Neural cell (in vitro differentiated cells): Measurements from ENCODE around the gene SPP1. TPM values are rescaled to one million over a fixed set of nuclear protein-coding genes. Genes with fewer than 3 reads are reported as not detected.
"Not testable (repeated sequence)": the region's sequence is repeated elsewhere in the genome, so short reads cannot be mapped to it uniquely, and the experiment has no call there.

Source experiments
- H2AFZ ChIP-seq: fragments of 200-600, 300-800 bp; sonication (generic), shearing (Covaris generic); 2 replicates; pipeline ENCODE4 v1.6.0; 2014; ENCODE audit warnings: low read depth, mild to moderate bottlenecking, antibody characterized with exemption, low read length, moderate library complexity
- H3F3A ChIP-seq: fragments of 200-600 bp; shearing (Covaris generic); 2 replicates; pipeline ENCODE4 v1.6.1; 2016; ENCODE audit warnings: mild to moderate bottlenecking, moderate library complexity, mixed read lengths, antibody characterized with exemption, low read length; ENCODE audit not compliant: insufficient read depth, poor library complexity, severe bottlenecking
- H3K27ac ChIP-seq: fragments of 200-600, 300-800 bp; sonication (generic), shearing (Covaris generic); 2 replicates; pipeline ENCODE4 v1.5.1; 2014; ENCODE audit warnings: mild to moderate bottlenecking, low read length, moderate library complexity
- H3K27me3 ChIP-seq: fragments of 300-800, 200-600 bp; sonication (generic), shearing (Covaris generic); 2 replicates; pipeline ENCODE4 v1.6.0; 2014; ENCODE audit warnings: mild to moderate bottlenecking, low read depth, low read length, moderate library complexity; ENCODE audit not compliant: insufficient read depth
- H3K36me3 ChIP-seq: fragments of 300-800, 200-600 bp; sonication (generic), shearing (Covaris generic); 2 replicates; pipeline ENCODE4 v1.5.1; 2014; ENCODE audit warnings: mild to moderate bottlenecking, antibody characterized with exemption, low read length, moderate library complexity; ENCODE audit not compliant: insufficient read depth
- H3K4me2 ChIP-seq: fragments of 300-800, 200-600 bp; sonication (generic), shearing (Covaris generic); 2 replicates; pipeline ENCODE4 v1.6.0; 2014; ENCODE audit warnings: mild to moderate bottlenecking, low read length
- H3K4me3 ChIP-seq: fragments of 300-800, 200-600 bp; sonication (generic), shearing (Covaris generic); 2 replicates; pipeline ENCODE4 v1.5.1; 2014; ENCODE audit warnings: mild to moderate bottlenecking, low read length, moderate library complexity
- H3K79me2 ChIP-seq: fragments of 200-600 bp; shearing (Covaris generic); replicated peaks from 2 replicates; pipeline ENCODE4 v1.6.0; 2014; ENCODE audit warnings: mild to moderate bottlenecking, low read length, moderate library complexity; ENCODE audit not compliant: insufficient read depth
- H3K9ac ChIP-seq: fragments of 300-800, 200-600 bp; sonication (generic), shearing (Covaris generic); 2 replicates; pipeline ENCODE4 v1.6.1; 2016; ENCODE audit warnings: mild to moderate bottlenecking, low read length, mixed read lengths
- H3K9me2 ChIP-seq: fragments of 200-600 bp; shearing (Covaris generic); 2 replicates; pipeline ENCODE4 v1.6.1; 2016; ENCODE audit warnings: mild to moderate bottlenecking, low read length, mixed read lengths; ENCODE audit not compliant: insufficient read depth
- H3K9me3 ChIP-seq: fragments of 200-600, 300-800 bp; sonication (generic), shearing (Covaris generic); 2 replicates; pipeline ENCODE4 v1.6.1; 2016; ENCODE audit warnings: mild to moderate bottlenecking, mixed run types, low read length, moderate library complexity, mixed read lengths
- H4K20me1 ChIP-seq: fragments of 200-600 bp; shearing (Covaris generic); 2 replicates; pipeline ENCODE4 v1.6.1; 2016; ENCODE audit warnings: mild to moderate bottlenecking, mixed run types; ENCODE audit not compliant: insufficient read depth
- RAD21 ChIP-seq: fragments of 450-650 bp; conservative IDR thresholded peaks from 2 replicates; pipeline ENCODE4 v1.6.1; 2014; ENCODE audit warnings: antibody characterized with exemption, mild to moderate bottlenecking, moderate library complexity
- REST ChIP-seq: IDR thresholded peaks from 2 replicates; pipeline ENCODE4 v1.6.1; 2012; ENCODE audit warnings: borderline replicate concordance
- SMC3 ChIP-seq: fragments of 450-650 bp; conservative IDR thresholded peaks from 2 replicates; pipeline ENCODE4 v1.6.1; 2014; ENCODE audit warnings: antibody characterized with exemption, mild to moderate bottlenecking, moderate library complexity; ENCODE audit not compliant: poor library complexity
- TAF1 ChIP-seq: IDR thresholded peaks from 2 replicates; pipeline ENCODE4 v1.6.1; 2012; ENCODE audit warnings: low read depth
- polyA plus RNA-seq: library from polyadenylated mRNA; depleted of rRNA; stranded (reverse); fragments of >200 nt; gene quantifications from 2 replicates; pipeline ENCODE4 v1.2.3, GENCODE V29; 2014
- TF ChIP-seq, protein P1 (sequence below): fragments of 450-650 bp; IDR thresholded peaks from 2 replicates; pipeline ENCODE4 v1.5.1; 2014; ENCODE audit warnings: antibody characterized with exemption, mild to moderate bottlenecking, moderate library complexity; ENCODE audit not compliant: poor library complexity, severe bottlenecking

SPP1 gene
- polyA plus RNA-seq, 1 donor from 2014 or later: 0.35 TPM

GRCh38 chr4:87933337-87933736 is 42.2 kb upstream of the SPP1 start:
- TF ChIP-seq, protein P1, sequence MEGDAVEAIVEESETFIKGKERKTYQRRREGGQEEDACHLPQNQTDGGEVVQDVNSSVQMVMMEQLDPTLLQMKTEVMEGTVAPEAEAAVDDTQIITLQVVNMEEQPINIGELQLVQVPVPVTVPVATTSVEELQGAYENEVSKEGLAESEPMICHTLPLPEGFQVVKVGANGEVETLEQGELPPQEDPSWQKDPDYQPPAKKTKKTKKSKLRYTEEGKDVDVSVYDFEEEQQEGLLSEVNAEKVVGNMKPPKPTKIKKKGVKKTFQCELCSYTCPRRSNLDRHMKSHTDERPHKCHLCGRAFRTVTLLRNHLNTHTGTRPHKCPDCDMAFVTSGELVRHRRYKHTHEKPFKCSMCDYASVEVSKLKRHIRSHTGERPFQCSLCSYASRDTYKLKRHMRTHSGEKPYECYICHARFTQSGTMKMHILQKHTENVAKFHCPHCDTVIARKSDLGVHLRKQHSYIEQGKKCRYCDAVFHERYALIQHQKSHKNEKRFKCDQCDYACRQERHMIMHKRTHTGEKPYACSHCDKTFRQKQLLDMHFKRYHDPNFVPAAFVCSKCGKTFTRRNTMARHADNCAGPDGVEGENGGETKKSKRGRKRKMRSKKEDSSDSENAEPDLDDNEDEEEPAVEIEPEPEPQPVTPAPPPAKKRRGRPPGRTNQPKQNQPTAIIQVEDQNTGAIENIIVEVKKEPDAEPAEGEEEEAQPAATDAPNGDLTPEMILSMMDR: no peak
- TF ChIP-seq RAD21 (no peak), TAF1 (no peak)
- Histone ChIP-seq H3K27ac (no peak overlapping the region), H3K9ac (no peak overlapping the region), H3F3A (no peaks in the 10 kb centered on the region), H3K9me2 (no peaks in the 10 kb centered on the region), H3K4me2 (no peak overlapping the region), H3K27me3 (no peaks in the 10 kb centered on the region), H2AFZ (no peak overlapping the region), H3K79me2 (no peaks in the 10 kb centered on the region), H3K36me3 (no peaks in the 10 kb centered on the region), H3K9me3 (peaks cover 3% of the 10 kb centered on the region), H3K4me3 (no peak overlapping the region), H4K20me1 (no peaks in the 10 kb centered on the region)

- no peak overlapping the region for H3K27ac ChIP-seq
- no peaks in the 10 kb centered on the region for H3K27me3 ChIP-seq
- no peak overlapping the region for H3K4me2 ChIP-seq
- no peaks in the 10 kb centered on the region for H3K9me2 ChIP-seq
- TF ChIP-seq REST (no peak), SMC3 (no peak)
- H3K79me2 ChIP-seq: no peaks in the 10 kb centered on the region
- H3F3A ChIP-seq: no peaks in the 10 kb centered on the region
- no peaks in the 10 kb centered on the region for H3K36me3 ChIP-seq
- H3K9me3 ChIP-seq: peaks cover 3% of the 10 kb centered on the region
- H3K4me3 ChIP-seq: no peak overlapping the region
- H2AFZ ChIP-seq: no peak overlapping the region
- H3K9ac ChIP-seq: no peak overlapping the region
- no peaks in the 10 kb centered on the region for H4K20me1 ChIP-seq
Observed at GRCh38 chr4:87934157-87934704, 41.3 kb upstream of the SPP1 start.

DNA sequence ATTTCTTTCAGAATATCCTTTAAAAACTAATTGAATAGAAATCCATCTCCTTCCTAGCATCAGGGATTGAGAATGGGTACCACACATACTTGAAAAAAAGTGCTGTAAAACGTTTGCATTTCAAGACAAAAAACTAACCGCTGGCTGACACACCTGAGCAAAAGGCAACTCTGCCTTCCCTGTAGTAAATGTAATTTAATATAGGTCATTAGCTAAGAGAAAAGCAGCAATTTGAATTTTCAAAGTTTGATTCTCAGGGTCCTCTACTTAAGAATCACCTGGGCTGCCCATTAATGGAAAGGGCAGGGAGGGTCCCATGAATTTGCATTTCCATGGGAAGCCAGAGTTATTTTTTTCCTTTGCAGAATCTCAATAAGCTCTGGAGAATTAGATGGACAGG is 40.5 kb upstream of the SPP1 start:
- Histone ChIP-seq H3K9me3 (peaks cover 3% of the 10 kb centered on the region), H3K9ac (no peak overlapping the region), H3K36me3 (no peaks in the 10 kb centered on the region), H3K79me2 (no peaks in the 10 kb centered on the region), H3K27ac (no peak overlapping the region), H3K9me2 (no peaks in the 10 kb centered on the region), H3K4me3 (no peak overlapping the region), H3K27me3 (no peaks in the 10 kb centered on the region), H4K20me1 (no peaks in the 10 kb centered on the region), H3K4me2 (no peak overlapping the region), H2AFZ (no peak overlapping the region), H3F3A (no peaks in the 10 kb centered on the region)
- no peak for TF ChIP-seq REST
- TF ChIP-seq, protein P1: no peak

DNA sequence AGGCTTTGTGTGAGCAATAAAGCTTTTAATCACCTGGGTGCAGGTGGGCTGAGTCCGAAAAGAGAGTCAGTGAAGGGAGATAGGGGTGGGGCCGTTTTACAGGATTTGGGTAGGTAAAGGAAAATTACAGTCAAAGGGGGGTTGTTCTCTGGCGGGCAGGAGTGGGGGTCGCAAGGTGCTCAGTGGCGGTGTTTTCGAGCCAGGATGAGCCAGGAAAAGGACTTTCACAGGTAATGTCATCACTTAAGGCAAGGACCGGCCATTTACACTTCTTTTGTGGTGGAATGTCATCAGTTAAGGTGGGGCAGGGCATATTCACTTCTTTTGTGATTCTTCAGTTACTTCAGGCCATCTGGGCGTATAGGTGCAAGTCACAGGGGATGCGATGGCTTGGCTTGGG is 39.6 kb upstream of the SPP1 start:
- H4K20me1 ChIP-seq, H2AFZ ChIP-seq, H3K9me2 ChIP-seq, H3K9ac ChIP-seq, H3F3A ChIP-seq, H3K27ac ChIP-seq, H3K9me3 ChIP-seq, H3K79me2 ChIP-seq, H3K4me3 ChIP-seq, H3K36me3 ChIP-seq, H3K27me3 ChIP-seq, H3K4me2 ChIP-seq: not testable (repeated sequence)
